NT2/D1 (cell line): Measurements from ENCODE around the gene ERC1.

Source experiments
- YY1 ChIP-seq: IDR thresholded peaks from 2 replicates; pipeline ENCODE4 v1.6.1; 2011; ENCODE audit not compliant: insufficient read length, insufficient read depth
- ZNF274 ChIP-seq: IDR thresholded peaks from 2 replicates; pipeline ENCODE4 v1.6.1; 2011; ENCODE audit warnings: mild to moderate bottlenecking, low read depth, low read length

DNA sequence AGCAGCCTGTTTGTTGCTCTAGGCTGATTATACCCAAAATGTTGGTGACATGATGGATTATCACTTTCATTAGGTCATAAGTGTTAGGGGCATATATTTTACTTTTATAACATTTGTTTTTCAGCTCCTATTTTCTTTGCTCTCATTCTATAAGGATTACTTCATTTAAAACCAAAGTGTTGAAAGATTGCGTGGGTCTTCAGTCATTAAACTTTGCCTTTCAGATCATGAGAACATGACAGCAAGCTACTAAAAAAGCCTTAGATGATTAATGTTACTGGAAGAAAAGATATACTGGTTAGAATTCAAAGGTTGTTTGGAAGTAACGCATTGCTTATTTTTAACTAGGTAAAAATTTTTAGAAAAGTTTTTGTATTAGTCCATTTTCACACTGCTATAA, 156.8 kb downstream of the ERC1 start:
- no peak for TF ChIP-seq ZNF274
- TF ChIP-seq YY1, result no peak
